Large intestine (tissue), 3 donors: ENCODE data around the gene ARHGAP28. TPM values are rescaled to one million over a fixed set of nuclear protein-coding genes. Genes with fewer than 3 reads are reported as not detected.
"Not testable (repeated sequence)": the region's sequence is repeated elsewhere in the genome, so short reads cannot be mapped to it uniquely, and the experiment has no call there.

Source experiments
- DNase-seq, 2 donors: peaks; one replicate each; pipeline versions ENCODE4 v3.0.0 to v3.0.0-alpha.2; 2013
- H3K27ac ChIP-seq: one replicate; pipeline ENCODE4 v1.5.1; 2013; ENCODE audit warnings: low read length
- H3K27me3 ChIP-seq: 2 replicates; pipeline ENCODE4 v1.6.1; 2013; ENCODE audit warnings: low read length; ENCODE audit not compliant: control insufficient read depth, insufficient read depth
- H3K36me3 ChIP-seq: 2 replicates; pipeline ENCODE4 v1.6.1; 2013; ENCODE audit warnings: low read length; ENCODE audit not compliant: control insufficient read depth, insufficient read depth
- H3K4me1 ChIP-seq: one replicate; pipeline ENCODE4 v1.6.1; 2013; ENCODE audit warnings: low read length; ENCODE audit not compliant: control insufficient read depth, insufficient read depth
- H3K4me3 ChIP-seq: one replicate; pipeline ENCODE4 v1.5.1; 2013; ENCODE audit warnings: low read length
- H3K9me3 ChIP-seq: one replicate; pipeline ENCODE4 v1.6.1; 2013; ENCODE audit warnings: mild to moderate bottlenecking, low read depth, low read length, moderate library complexity; ENCODE audit not compliant: control insufficient read depth
- WGBS: methylation state at CpG from one replicate; pipeline ENCODE4 v1.1.5; 2013; ENCODE audit warnings: low lambda C conversion rate; ENCODE audit not compliant: insufficient coverage; 5-methylcytosine and 5-hydroxymethylcytosine counted together
- polyA plus RNA-seq: library from polyadenylated mRNA; unstranded; fragments of 120-200 nt; gene quantifications from one replicate; pipeline ENCODE4 v1.2.1, GENCODE V29; 2013

ARHGAP28 gene
- polyA plus RNA-seq, 1 donor: 13.7 TPM

DNA sequence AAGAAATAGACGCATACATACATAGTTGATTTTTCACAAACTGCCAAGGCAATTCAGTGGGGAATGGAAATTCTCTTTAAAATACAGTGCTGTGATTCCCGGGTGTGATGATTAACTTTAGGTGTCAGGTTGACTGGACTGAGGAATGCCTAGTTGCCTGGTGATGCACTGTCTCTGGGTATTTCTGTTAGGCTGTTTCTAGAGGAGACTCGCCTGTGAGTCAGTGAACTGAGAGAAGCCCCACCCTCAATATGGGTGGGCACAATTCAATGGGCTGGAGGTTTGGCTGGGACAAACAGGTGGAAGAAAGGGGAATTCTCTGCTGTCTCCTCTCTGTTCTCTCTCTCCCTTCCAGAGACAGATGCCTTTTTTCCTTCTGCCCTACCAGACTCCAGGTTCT lies 187.6 kb downstream of the ARHGAP28 start:
- no peak for DNase-seq
- Histone ChIP-seq H3K4me3 (no peak overlapping the region), H3K9me3 (peaks cover 6% of the 10 kb centered on the region), H3K4me1 (no peaks in the 10 kb centered on the region), H3K36me3 (no peaks in the 10 kb centered on the region), H3K27me3 (no peaks in the 10 kb centered on the region), H3K27ac (no peak overlapping the region)
- WGBS: no CpG with 5 or more reads among the region's 3 CpGs

DNA sequence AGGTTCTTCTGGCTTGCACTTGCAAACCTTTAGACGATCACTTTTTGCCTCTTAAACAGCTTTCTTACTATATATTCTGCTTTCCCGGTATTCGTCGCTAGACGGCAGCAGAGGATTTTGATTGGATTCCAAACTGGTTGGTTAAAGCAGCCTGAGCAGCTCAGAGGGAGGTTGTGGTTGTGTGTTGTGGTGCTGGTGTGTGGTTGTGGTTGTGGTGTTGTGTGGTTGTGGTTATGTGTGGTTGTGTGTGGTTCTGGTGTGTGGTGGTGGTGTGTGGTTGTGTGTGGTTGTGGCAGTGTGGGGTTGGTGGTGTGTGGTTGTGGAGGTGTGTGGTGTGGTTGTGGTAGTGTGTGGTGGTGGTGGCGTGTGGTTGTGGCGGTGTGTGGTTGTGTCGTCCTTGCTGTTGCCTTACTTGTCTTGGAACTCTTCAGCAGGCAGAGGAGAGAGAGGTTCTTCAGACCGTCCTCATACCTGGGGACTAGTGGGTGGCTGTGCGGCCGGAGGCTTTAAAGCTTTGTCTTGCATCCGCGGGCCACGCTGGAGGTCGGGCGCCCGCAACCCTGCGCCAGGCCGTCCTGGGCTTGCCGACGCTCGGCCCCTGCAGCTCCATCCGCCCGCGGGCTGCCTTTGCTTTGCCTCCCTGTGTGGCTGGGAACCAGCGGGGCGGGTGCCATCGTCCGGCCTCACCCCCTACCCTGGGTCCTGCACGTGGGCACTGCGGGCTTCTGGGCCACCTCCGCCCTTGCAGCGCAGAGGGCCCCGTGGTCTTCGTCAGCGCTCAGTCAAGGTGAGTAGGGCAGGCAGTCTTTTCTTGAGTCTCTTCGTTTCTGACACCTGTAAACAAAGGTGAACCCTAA lies 190.8 kb downstream of the ARHGAP28 start:
- peak; percentile 44 to 58 for DNase-seq
- Histone ChIP-seq H3K4me1 (no peaks in the 10 kb centered on the region), H3K4me3 (no peak overlapping the region), H3K27ac (no peak overlapping the region), H3K9me3 (peaks cover 6% of the 10 kb centered on the region), H3K27me3 (no peaks in the 10 kb centered on the region), H3K36me3 (no peaks in the 10 kb centered on the region)
- 0% methylated on average over 1 of the region's 37 CpGs for WGBS

DNA sequence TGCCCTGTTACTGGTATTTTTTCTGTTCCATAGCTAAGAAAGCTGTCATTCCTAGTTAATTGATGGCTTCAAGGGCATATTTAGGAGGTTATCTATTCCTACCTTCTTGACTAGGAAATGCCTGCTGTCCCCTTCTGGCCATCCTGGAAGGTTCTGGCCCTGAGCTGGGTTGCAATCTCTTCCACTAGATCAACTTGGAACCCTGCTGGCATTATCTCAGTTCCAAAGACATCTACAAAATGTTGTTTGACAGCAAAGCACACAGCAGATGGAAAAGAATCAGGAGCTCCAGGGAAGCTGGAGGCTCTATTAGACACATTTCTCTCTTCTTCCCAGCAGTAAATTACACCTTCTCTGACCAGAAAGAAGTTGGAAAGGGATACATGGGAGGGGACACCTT lies 192.1 kb downstream of the ARHGAP28 start:
- Histone ChIP-seq H3K4me3 (no peak overlapping the region), H3K36me3 (no peaks in the 10 kb centered on the region), H3K27me3 (no peaks in the 10 kb centered on the region), H3K27ac (no peak overlapping the region), H3K4me1 (peaks cover 2% of the 10 kb centered on the region), H3K9me3 (peaks cover 6% of the 10 kb centered on the region)
- DNase-seq: no peak

DNA sequence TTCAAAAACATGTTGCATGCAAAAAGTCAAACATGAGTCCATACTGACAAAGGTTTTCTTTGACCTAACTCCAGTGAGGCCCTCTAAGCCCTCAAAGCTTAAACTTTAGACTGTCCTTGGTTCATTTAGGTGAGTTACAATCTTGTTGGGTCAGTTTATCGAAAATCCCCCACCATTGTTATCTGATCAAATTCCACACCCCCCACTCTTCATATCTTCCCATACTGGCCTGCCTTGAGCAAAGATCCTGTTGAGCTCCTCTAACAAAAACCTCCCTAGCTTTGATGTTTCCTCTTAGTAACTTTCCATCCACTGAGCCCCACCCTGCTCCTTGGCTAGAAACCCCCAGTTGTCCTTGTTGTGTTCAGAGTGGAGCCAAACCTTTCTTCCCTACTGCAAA lies 193.7 kb downstream of the ARHGAP28 start:
- Histone ChIP-seq H3K4me3 (no peak overlapping the region), H3K4me1 (peaks cover 2% of the 10 kb centered on the region), H3K27me3 (no peaks in the 10 kb centered on the region), H3K9me3 (peaks cover 6% of the 10 kb centered on the region), H3K36me3 (no peaks in the 10 kb centered on the region), H3K27ac (no peak overlapping the region)
- 40% methylated on average over 1 of the region's 1 CpG for WGBS
- no peak for DNase-seq

DNA sequence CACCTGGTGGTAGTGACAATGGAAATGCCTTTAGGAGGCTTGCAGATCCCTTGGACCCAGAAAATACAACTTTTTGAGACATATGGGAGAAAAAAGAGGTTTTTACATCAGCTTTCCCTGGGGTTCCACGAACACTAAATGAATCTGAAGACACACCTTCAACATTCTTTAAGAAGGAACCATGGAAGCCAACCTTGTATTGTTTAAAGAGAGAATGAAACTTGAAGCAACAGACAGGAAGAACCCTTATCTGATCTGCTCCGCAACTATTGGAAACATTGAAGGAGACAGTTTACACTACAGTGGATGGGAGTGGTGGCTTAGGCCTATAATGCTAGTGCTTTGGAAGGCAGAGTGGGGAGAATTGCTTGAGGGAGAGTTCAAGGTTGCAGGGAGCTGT lies 197.6 kb downstream of the ARHGAP28 start:
- DNase-seq: no peak
- WGBS: 33% methylated on average over 1 of the region's 2 CpGs
- H3K27me3 ChIP-seq: no peaks in the 10 kb centered on the region

DNA sequence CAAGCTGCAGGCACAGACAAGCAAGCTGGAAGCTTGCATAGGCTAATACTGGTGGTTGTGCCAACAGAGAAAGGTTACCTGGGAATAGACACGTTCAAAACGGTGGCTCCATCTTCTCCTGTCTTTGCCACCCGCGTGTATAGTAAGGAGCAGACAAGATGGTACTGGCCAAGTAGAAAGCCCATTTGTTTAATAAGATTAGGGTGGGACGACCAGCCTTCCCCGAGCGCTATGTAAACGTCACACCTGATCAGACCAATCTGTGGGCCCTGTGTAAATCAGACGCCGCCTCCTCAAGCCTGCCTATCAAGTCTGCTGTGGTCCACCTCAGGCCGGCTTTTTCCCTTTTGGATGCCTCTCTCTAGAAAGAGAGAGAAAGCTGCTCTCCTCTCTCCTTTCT lies 198.8 kb downstream of the ARHGAP28 start:
- DNase-seq: no peak
- Histone ChIP-seq H3K27me3 (no peaks in the 10 kb centered on the region), H3K36me3 (no peaks in the 10 kb centered on the region), H3K9me3 (peaks cover 5% of the 10 kb centered on the region), H3K4me3 (no peak overlapping the region), H3K27ac (no peak overlapping the region), H3K4me1 (peaks cover 2% of the 10 kb centered on the region)
- WGBS: no CpG with 5 or more reads among the region's 11 CpGs

More for the DNA sequence above, 197.6 kb downstream of the ARHGAP28 start:
- no peaks in the 10 kb centered on the region for H3K36me3 ChIP-seq
- H3K4me3 ChIP-seq: no peak overlapping the region
- peaks cover 2% of the 10 kb centered on the region for H3K4me1 ChIP-seq
- peaks cover 5% of the 10 kb centered on the region for H3K9me3 ChIP-seq
- H3K27ac ChIP-seq: no peak overlapping the region

DNA sequence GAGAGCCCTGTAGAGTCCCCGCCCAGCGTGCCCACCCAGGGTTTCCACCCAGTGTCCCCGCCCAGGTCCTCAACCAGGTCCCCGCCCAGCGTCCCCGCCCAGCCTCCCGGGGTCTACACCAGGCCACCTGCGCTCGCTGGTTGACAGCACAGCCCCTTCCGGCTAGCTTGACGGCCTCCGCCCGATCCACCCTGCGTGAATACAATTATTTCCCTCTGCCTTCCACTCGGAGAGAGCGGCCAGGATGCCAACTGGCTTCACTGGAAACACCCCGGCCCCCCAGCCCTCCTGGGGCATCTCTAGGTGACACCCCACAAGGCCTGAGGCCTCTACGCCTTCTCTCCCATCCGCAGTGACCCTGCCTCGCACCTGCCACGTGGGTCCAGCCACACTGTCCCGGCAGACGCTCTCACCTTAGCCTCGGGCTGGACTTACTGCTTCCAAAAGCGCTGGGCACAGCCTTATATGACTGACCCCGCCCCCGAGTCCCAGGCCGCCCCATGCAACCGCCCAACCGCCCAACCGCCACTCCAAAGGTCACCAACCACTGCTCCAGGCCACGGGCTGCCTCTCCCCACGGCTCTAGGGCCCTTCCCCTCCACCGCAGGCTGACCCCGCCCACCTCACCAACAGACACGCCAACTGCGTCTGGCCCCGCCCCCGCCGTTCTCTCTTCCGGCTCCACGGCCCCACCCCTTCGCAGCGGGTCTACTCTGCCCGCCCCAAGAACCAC lies 200.0 kb downstream of the ARHGAP28 start:
- DNase-seq: no peak

DNA sequence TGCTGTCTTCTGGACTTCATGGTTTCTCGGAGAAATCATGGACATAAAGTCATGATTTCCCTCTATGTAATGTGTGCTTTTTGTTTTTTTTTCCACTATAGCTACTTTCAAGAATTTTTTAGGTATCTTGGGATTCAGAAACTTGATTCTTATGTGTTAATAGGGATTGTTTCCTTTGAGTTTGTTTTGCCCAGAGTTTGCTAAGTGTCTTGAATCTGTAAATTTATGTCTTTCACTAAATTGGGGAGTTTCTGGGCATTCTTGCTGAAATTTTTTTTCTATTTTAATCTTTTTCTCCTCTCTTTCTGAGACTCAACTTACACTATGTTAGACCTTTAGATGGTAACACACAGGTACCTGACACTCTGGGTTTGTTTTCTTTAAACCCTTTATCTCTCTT lies 205.3 kb downstream of the ARHGAP28 start:
- no peaks in the 10 kb centered on the region for H3K4me1 ChIP-seq
- H3K4me3 ChIP-seq: no peak overlapping the region
- peaks cover under 1% of the 10 kb centered on the region for H3K9me3 ChIP-seq
- WGBS: no CpG with 5 or more reads among the region's 1 CpG
- no peak overlapping the region for H3K27ac ChIP-seq
- no peaks in the 10 kb centered on the region for H3K36me3 ChIP-seq
- H3K27me3 ChIP-seq: no peaks in the 10 kb centered on the region
- DNase-seq: no peak

More for the DNA sequence above, 200.0 kb downstream of the ARHGAP28 start:
- H3K9me3 ChIP-seq: peaks cover 5% of the 10 kb centered on the region
- no peaks in the 10 kb centered on the region for H3K27me3 ChIP-seq
- H3K36me3 ChIP-seq: no peaks in the 10 kb centered on the region
- no CpG with 5 or more reads among the region's 45 CpGs for WGBS
- no peak overlapping the region for H3K4me3 ChIP-seq
- H3K27ac ChIP-seq: no peak overlapping the region
- H3K4me1 ChIP-seq: peaks cover 2% of the 10 kb centered on the region

DNA sequence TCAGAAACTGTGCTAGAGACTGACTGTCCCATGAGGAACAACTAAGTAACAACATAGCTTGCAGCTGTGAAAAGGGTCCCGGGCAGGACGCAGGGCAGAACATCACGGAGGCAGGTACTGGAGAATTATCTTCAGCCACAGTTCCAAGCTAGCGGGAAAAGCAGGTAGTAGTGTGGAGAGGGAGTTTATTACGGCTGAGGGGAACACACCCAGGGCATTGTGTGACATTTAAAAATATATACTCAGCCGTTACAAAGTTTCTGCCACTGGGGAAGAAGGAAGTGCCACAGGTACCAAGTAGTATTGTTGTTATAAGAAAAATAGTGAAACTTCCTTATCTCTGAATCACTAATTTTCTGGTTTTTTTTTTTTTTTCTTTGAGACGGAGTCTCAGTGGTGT lies 208.5 kb downstream of the ARHGAP28 start:
- H3K27me3 ChIP-seq: no peaks in the 10 kb centered on the region
- H3K36me3 ChIP-seq: no peaks in the 10 kb centered on the region
- WGBS: 67% methylated on average over 1 of the region's 7 CpGs
- DNase-seq: no peak
- H3K9me3 ChIP-seq: no peaks in the 10 kb centered on the region
- H3K27ac ChIP-seq: no peak overlapping the region
- H3K4me1 ChIP-seq: no peaks in the 10 kb centered on the region
- H3K4me3 ChIP-seq: no peak overlapping the region

DNA sequence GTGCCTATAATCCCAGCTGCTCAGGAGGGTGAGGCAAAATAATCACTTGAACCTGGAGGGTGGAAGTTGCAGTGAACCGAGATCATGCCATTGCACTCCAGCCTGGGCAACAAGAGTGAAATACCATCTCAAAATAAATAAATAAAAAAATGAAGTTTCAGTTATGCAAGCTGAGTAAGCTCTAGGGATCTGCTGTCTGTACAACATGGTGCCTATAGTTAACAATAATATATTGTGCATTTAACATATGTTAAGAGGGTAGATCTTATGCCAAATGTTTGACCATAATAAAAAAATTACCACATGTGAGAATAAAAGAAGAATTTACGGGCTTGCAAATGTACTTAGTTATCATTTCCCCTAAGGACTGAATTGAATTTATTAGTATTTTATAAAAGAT lies 208.9 kb downstream of the ARHGAP28 start:
- H3K36me3 ChIP-seq, H3K27me3 ChIP-seq, H3K4me1 ChIP-seq, H3K9me3 ChIP-seq, H3K27ac ChIP-seq, DNase-seq, H3K4me3 ChIP-seq: not testable (repeated sequence)
- 100% methylated on average over 1 of the region's 2 CpGs for WGBS
